Large intestine (tissue), 3 donors: ENCODE measurements around the gene THSD7A. TPM values are rescaled to one million over a fixed set of nuclear protein-coding genes. Genes with fewer than 3 reads are reported as not detected.

ENCODE experiments used
- DNase-seq, 2 donors: peaks; one replicate each; pipeline versions ENCODE4 v3.0.0 to v3.0.0-alpha.2; 2013
- H3K27ac ChIP-seq: one replicate; pipeline ENCODE4 v1.5.1; 2013; ENCODE audit warnings: low read length
- H3K27me3 ChIP-seq: 2 replicates; pipeline ENCODE4 v1.6.1; 2013; ENCODE audit warnings: low read length; ENCODE audit not compliant: control insufficient read depth, insufficient read depth
- H3K36me3 ChIP-seq: 2 replicates; pipeline ENCODE4 v1.6.1; 2013; ENCODE audit warnings: low read length; ENCODE audit not compliant: control insufficient read depth, insufficient read depth
- H3K4me1 ChIP-seq: one replicate; pipeline ENCODE4 v1.6.1; 2013; ENCODE audit warnings: low read length; ENCODE audit not compliant: control insufficient read depth, insufficient read depth
- H3K4me3 ChIP-seq: one replicate; pipeline ENCODE4 v1.5.1; 2013; ENCODE audit warnings: low read length
- H3K9me3 ChIP-seq: one replicate; pipeline ENCODE4 v1.6.1; 2013; ENCODE audit warnings: mild to moderate bottlenecking, low read depth, low read length, moderate library complexity; ENCODE audit not compliant: control insufficient read depth
- WGBS: methylation state at CpG from one replicate; pipeline ENCODE4 v1.1.5; 2013; ENCODE audit warnings: low lambda C conversion rate; ENCODE audit not compliant: insufficient coverage; 5-methylcytosine and 5-hydroxymethylcytosine counted together
- polyA plus RNA-seq: library from polyadenylated mRNA; unstranded; fragments of 120-200 nt; gene quantifications from one replicate; pipeline ENCODE4 v1.2.1, GENCODE V29; 2013

Gene THSD7A
- polyA plus RNA-seq, 1 donor, result 3.7 TPM

DNA sequence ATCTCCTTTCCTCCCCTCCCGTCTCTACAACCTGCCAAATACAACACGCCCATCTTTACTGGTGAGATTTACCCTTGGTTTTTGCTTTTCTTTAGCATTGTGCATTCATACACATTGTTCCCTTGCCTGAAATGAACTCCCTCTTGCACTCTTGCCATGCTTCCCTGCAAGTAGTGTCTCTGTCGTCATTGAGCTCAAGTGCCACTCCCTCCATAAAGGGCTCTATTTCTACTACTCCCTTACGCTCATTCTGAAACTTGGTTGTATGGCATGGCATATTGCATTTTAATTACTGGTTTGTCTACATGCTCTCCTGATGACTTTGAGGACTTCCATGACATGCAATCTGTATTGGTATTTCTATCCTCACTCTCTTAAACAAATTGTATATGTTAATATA lies 242.7 kb downstream of the THSD7A start:
- 96% methylated on average over 3 of the region's 4 CpGs for WGBS
- Histone ChIP-seq H3K9me3 (no peaks in the 10 kb centered on the region), H3K27ac (no peak overlapping the region), H3K27me3 (no peaks in the 10 kb centered on the region), H3K4me1 (no peaks in the 10 kb centered on the region), H3K4me3 (no peak overlapping the region), H3K36me3 (no peaks in the 10 kb centered on the region)
- no peak for DNase-seq

DNA sequence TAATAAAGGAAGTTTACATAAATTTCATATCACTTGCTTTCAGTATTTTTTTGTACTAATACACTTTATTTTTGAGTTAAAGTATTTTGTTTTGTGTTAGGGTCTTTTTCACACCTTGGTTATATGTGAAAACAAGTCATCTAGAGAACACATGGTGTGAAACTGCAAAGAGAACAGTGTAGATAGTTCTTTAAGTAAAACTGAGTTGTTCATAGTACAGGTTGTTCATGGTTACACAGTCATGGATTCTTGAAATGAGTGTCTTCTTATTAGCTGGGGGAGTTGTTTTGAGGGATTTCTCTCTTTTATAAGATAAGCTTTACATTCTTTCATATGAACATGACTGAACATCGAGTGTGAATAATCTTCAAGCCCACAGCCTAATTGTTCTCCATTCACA lies 244.2 kb downstream of the THSD7A start:
- Histone ChIP-seq H3K4me3 (no peak overlapping the region), H3K27ac (no peak overlapping the region), H3K9me3 (no peaks in the 10 kb centered on the region), H3K27me3 (no peaks in the 10 kb centered on the region), H3K4me1 (no peaks in the 10 kb centered on the region), H3K36me3 (no peaks in the 10 kb centered on the region)
- no CpG with 5 or more reads among the region's 1 CpG for WGBS
- no peak for DNase-seq

DNA sequence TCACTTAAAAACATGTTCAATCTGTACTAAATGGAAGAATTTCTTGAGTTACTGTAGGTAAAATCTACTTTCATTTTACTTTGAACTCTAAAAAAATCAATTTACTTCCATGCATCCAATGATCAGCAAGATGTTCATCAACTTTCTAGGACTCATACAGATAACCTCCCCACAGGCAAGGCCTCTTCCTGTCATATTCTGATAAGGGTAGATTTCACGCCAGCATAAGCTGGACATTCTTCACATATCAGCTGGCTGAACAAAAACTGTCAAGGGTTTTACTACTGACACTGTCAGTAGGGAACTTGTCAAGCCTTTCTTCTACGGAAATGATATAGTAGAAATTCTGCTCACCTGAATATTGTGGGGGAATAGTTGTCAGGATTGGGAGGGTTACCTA lies 244.9 kb downstream of the THSD7A start:
- no CpG with 5 or more reads among the region's 2 CpGs for WGBS
- no peaks in the 10 kb centered on the region for H3K27me3 ChIP-seq
- H3K4me1 ChIP-seq, result no peaks in the 10 kb centered on the region
- no peaks in the 10 kb centered on the region for H3K36me3 ChIP-seq
- H3K4me3 ChIP-seq, result no peak overlapping the region
- H3K9me3 ChIP-seq, result no peaks in the 10 kb centered on the region
- H3K27ac ChIP-seq, result no peak overlapping the region
- DNase-seq, result no peak

DNA sequence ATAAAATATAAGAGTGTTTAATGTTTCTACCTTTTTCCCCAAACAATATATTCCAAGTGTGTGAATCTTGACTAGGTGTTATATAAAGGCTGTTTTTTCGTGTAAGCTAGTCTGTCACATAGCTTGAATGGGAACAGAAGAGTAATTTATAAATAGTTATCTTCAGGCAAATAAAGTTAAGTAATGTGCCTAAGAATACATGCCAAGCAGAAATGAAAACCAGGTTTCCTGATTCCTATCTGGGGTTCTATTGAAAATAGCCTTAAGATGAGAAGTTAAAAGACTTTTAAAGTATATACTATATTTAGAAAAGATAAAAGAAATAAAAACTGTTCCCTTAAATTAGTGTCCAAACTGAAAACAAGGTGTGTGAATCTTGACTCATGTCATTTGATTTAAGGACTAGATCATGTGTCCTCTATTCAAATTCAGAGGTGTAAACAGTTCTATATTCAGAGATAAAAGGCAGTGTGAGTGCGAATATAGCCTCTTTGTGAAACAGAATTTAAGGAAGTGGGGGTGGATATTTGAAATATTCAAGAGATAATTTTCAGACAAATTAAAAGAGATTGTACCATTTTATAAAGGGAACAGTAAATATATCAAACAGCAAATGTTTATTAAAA lies 247.5 kb downstream of the THSD7A start:
- no peaks in the 10 kb centered on the region for H3K9me3 ChIP-seq
- H3K4me1 ChIP-seq, result no peaks in the 10 kb centered on the region
- WGBS, result 94% methylated on average over 2 of the region's 2 CpGs
- no peaks in the 10 kb centered on the region for H3K27me3 ChIP-seq
- H3K27ac ChIP-seq, result no peak overlapping the region
- no peak for DNase-seq
- H3K4me3 ChIP-seq, result no peak overlapping the region
- no peaks in the 10 kb centered on the region for H3K36me3 ChIP-seq

DNA sequence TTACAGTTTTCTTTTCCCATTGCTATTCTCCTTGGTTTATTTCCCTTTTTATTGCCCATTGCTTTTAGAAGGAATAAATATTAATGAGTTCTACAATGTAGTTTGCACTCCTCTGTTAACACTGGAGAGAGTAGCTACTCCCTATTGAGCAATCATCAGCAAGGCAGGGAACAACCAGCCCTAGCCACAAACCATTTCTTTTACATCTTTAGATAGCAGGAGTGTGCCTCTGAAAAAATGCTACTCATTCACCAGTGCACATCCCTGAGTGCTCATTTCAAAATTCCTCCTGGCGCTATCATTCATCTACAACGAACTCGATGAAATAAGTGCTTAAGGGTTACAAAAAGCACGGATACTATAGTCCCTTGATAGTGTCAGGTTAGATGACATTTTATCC lies 252.9 kb downstream of the THSD7A start:
- Histone ChIP-seq H3K36me3 (no peaks in the 10 kb centered on the region), H3K27me3 (no peaks in the 10 kb centered on the region), H3K4me3 (no peak overlapping the region), H3K9me3 (no peaks in the 10 kb centered on the region), H3K4me1 (no peaks in the 10 kb centered on the region), H3K27ac (no peak overlapping the region)
- no peak for DNase-seq
- 89% methylated on average over 3 of the region's 4 CpGs for WGBS

DNA sequence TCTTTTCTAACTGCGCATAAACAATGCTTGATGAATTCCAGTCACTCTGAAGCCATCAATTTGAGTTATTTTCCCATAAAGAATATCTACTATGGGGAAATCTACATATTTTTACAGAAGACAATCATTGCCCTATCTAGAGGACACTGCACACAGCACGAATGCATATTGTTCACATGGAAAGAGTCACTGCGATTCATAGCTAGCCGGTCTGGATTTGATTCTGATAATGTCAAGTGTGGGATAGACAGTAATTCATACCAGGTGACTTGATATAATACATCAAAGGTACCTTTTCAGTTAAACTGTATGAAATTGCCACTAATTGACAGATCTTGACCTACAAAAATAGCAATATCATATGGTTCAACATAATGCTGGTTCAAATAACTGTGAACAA lies 255.7 kb downstream of the THSD7A start:
- Histone ChIP-seq H3K9me3 (no peaks in the 10 kb centered on the region), H3K27me3 (no peaks in the 10 kb centered on the region), H3K4me3 (no peak overlapping the region), H3K4me1 (no peaks in the 10 kb centered on the region), H3K36me3 (no peaks in the 10 kb centered on the region), H3K27ac (no peak overlapping the region)
- DNase-seq, result no peak
- no CpG with 5 or more reads among the region's 4 CpGs for WGBS

DNA sequence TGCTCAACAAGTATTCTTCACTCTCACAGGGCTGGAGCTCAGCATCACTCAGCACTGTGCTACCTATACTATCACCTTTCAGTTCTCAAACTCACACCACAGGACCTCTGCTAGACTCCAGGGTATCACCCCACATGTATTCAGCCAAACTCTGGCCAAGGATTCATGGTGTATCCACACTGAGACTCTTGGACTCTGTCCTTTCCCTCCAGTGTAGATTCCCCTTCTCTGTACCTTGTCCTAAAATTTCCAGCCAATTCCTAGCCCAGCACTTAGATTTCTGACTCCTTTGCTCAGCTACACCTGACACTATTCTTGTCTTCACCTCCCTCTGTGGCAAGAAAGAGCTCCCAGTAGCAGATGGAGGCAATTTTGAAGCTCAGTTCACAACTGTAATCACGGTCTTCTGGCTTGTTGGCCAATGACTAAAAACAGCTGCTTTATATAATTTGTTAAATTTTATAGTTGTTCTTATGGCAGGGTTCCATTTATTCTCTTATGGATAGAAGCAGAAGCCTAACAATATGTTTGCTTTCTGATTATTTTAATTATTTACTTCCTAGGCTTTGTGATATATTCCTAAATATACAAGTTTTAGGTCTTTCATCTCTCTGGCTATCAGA lies 258.8 kb downstream of the THSD7A start:
- Histone ChIP-seq H3K9me3 (no peaks in the 10 kb centered on the region), H3K27ac (no peak overlapping the region), H3K27me3 (no peaks in the 10 kb centered on the region), H3K4me3 (no peak overlapping the region), H3K36me3 (no peaks in the 10 kb centered on the region), H3K4me1 (no peaks in the 10 kb centered on the region)
- no CpG with 5 or more reads among the region's 1 CpG for WGBS
- DNase-seq, result no peak

DNA sequence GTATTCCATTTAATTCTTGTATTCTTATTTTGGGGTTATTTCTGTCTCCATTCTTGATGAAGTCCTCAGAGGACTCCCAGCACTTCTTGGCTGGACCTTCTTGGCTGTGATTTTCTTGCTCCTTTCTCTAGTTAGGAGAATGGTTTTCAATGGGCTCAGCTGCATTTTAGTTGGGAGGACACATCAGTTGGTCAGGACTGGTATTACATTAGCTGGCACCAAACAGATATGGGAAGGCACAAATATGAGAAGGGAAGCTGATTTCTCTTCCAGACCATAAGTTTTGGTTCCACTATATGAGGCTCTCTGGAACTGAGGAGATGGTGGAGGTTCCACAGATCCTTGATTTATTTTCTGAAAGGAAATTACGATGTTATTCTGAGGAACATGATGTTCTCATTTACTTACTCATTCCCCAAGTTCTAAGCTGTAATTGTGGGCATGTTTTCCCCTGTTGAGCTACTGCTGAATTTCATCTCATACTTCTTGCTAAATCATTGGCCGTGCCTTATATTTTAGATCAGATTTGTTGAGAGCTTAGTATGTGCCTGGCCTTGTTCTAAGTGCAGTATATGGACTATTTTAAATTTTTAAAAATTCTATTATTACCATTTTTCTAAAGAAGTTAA lies 261.0 kb downstream of the THSD7A start:
- Histone ChIP-seq H3K9me3 (no peaks in the 10 kb centered on the region), H3K27me3 (no peaks in the 10 kb centered on the region), H3K27ac (no peak overlapping the region), H3K4me1 (no peaks in the 10 kb centered on the region), H3K4me3 (no peak overlapping the region), H3K36me3 (no peaks in the 10 kb centered on the region)
- DNase-seq, result no peak
- 100% methylated on average over 1 of the region's 2 CpGs for WGBS

DNA sequence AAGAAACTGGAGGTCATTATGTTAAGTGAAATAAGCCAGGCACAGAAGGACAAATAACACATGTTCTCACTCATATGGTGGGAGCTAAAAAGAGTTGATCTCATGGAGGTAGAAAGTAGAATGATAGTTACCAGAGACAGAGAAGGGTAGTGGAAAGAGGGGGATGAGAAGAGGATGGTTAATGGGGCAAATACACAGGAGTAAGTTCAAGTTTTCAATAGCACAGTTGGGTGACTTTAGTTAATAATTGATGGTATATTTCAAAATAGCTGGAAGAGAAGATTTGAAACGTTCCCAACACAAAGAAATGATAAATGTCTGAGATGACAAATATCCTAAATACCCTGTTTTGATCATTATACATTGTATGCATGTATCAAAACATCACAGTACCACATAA lies 261.8 kb downstream of the THSD7A start:
- H3K27ac ChIP-seq, result no peak overlapping the region
- H3K4me3 ChIP-seq, result no peak overlapping the region
- no peaks in the 10 kb centered on the region for H3K9me3 ChIP-seq
- WGBS, result 14% methylated on average over 1 of the region's 1 CpG
- no peaks in the 10 kb centered on the region for H3K4me1 ChIP-seq
- no peaks in the 10 kb centered on the region for H3K27me3 ChIP-seq
- DNase-seq, result no peak
- no peaks in the 10 kb centered on the region for H3K36me3 ChIP-seq

DNA sequence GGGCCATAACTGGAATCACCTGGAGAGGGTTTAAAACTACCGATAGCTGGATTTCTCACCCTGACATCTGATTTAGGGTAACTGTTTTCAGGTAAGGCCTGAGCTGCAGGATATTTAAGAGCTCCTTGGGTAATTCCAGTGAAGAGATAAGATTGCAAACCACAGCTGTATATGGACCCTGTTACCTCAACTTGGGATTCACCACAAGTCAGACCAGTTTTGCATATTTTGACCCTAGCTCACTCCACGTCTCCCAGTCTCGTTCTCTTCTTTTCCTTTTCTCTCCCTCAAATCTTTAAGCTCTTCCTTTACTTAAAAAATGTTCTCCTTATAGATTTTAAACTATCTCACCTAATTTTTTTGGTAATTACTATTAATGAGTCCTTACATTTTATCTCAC lies 264.4 kb downstream of the THSD7A start:
- no peak for DNase-seq
- no peaks in the 10 kb centered on the region for H3K9me3 ChIP-seq
- WGBS, result 80% methylated on average over 2 of the region's 3 CpGs
- no peaks in the 10 kb centered on the region for H3K36me3 ChIP-seq
- H3K27me3 ChIP-seq, result no peaks in the 10 kb centered on the region
- no peaks in the 10 kb centered on the region for H3K4me1 ChIP-seq
- H3K27ac ChIP-seq, result no peak overlapping the region
- H3K4me3 ChIP-seq, result no peak overlapping the region

DNA sequence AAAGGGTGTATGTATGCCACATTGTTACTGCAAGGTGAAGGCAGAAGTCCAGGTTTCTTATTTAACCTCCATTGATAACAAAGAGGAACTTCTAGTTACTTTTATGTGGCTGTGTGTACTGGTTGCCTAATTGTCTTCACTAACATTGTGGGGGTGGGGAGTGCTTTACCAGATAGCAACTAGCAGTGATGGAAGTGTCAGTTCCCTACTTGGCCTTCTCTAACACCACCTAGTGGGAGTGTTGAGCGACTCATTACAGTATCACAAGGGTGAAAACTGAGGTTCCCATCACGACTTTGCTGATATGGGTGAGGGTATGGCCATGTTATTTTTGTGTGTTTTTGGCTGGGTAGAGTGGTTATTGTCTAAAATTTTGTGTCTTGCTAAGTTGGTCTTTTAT lies 274.4 kb downstream of the THSD7A start:
- no CpG with 5 or more reads among the region's 2 CpGs for WGBS
- peak; percentile 47 to 69 for DNase-seq
- no peaks in the 10 kb centered on the region for H3K4me1 ChIP-seq

More for the DNA sequence above, 274.4 kb downstream of the THSD7A start:
- H3K36me3 ChIP-seq, result no peaks in the 10 kb centered on the region
- H3K27ac ChIP-seq, result no peak overlapping the region
- H3K4me3 ChIP-seq, result no peak overlapping the region
- H3K9me3 ChIP-seq, result no peaks in the 10 kb centered on the region
- H3K27me3 ChIP-seq, result no peaks in the 10 kb centered on the region
